Liver (tissue), 3 donors: ENCODE results near the gene TAS2R40.

Source experiments
- RAD21 ChIP-seq, 2 donors: IDR thresholded peaks; 2 replicates each; pipeline ENCODE4 v1.6.1; 2016; ENCODE audit warnings: antibody characterized with exemption in 2 of 2, mild to moderate bottlenecking in 2 of 2
- TAF1 ChIP-seq: conservative IDR thresholded peaks from 2 replicates; pipeline ENCODE4 v1.6.1; 2016; ENCODE audit warnings: antibody characterized with exemption, mild to moderate bottlenecking
- TF ChIP-seq, protein P1 (sequence below): fragments of 150-350 bp; IDR thresholded peaks from 2 replicates; pipeline ENCODE4 v1.5.1; 2017; ENCODE audit warnings: improper control_type of control experiment, low read depth, low read length; ENCODE audit not compliant: missing input control
- TF ChIP-seq, protein P2 (sequence below): IDR thresholded peaks from 2 replicates; pipeline ENCODE4 v1.6.1; 2016; ENCODE audit warnings: antibody characterized with exemption
- donor health status: healthy.
- donor health status: healthy.

DNA sequence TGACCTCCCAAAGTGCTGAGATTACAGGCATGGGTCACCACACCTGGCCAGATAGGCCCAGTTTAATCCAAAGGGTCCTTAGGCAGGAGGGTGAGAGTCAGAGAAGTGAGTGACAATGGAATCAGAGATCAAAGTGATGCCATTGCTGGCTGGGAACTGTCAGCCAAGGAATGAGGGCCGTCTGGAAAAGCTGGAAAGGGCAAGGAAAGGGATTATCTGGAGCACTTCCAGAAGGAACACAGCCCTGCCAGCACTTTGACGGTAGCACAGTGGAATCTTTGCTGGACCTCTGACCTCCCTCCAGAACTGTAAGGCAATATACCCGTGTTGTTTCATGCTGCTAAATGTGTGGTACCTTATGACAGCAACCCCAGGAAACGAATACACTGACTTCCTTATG is 11.3 kb upstream of the TAS2R40 start:
- TF ChIP-seq RAD21 (IDR thresholded peaks at IDR 0.05) (no peak), TAF1 (no peak)
- TF ChIP-seq, protein P1, sequence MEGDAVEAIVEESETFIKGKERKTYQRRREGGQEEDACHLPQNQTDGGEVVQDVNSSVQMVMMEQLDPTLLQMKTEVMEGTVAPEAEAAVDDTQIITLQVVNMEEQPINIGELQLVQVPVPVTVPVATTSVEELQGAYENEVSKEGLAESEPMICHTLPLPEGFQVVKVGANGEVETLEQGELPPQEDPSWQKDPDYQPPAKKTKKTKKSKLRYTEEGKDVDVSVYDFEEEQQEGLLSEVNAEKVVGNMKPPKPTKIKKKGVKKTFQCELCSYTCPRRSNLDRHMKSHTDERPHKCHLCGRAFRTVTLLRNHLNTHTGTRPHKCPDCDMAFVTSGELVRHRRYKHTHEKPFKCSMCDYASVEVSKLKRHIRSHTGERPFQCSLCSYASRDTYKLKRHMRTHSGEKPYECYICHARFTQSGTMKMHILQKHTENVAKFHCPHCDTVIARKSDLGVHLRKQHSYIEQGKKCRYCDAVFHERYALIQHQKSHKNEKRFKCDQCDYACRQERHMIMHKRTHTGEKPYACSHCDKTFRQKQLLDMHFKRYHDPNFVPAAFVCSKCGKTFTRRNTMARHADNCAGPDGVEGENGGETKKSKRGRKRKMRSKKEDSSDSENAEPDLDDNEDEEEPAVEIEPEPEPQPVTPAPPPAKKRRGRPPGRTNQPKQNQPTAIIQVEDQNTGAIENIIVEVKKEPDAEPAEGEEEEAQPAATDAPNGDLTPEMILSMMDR = no peak
- TF ChIP-seq, protein P2, sequence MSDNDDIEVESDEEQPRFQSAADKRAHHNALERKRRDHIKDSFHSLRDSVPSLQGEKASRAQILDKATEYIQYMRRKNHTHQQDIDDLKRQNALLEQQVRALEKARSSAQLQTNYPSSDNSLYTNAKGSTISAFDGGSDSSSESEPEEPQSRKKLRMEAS = no peak
